ENCODE measurements around the gene SMG6. TPM values are rescaled to one million over a fixed set of nuclear protein-coding genes. Genes with fewer than 3 reads are reported as not detected.

The SMG6 gene
- total RNA-seq, 1 donor from 2014 or later, result 39.7 TPM

- Histone ChIP-seq H3K9ac (ENCODE audit: low read length) (peak overlapping the region; percentile 41), H3K4me1 (ENCODE audit: insufficient read depth, low read length) (peaks cover 22% of the 10 kb centered on the region), H2AFZ (ENCODE audit: low read depth, low read length) (no peak overlapping the region), H4K20me1 (ENCODE audit: insufficient read depth, low read length) (no peaks in the 10 kb centered on the region), H3K4me3 (ENCODE audit: insufficient read depth, low read depth, low read length) (no peak overlapping the region), H3K27ac (ENCODE audit: low read depth, low read length) (peak overlapping the region; percentile 27), H3K79me2 (ENCODE audit: insufficient read depth, low read length) (peaks cover 39% of the 10 kb centered on the region), H3K9me3 (ENCODE audit: insufficient read depth, low read depth, low read length) (no peaks in the 10 kb centered on the region), H3K36me3 (ENCODE audit: insufficient read depth, low read length) (no peaks in the 10 kb centered on the region), H3K27me3 (ENCODE audit: insufficient read depth, low read length) (no peaks in the 10 kb centered on the region), H3K4me2 (ENCODE audit: low read length) (peak overlapping the region; percentile 27)
- TF ChIP-seq CTCF (IDR thresholded peaks at IDR 0.05; ENCODE audit: insufficient read depth, low read depth, low read length), result no peak
- no peak for TF ChIP-seq EZH2 (IDR thresholded peaks at IDR 0.05; ENCODE audit: insufficient read depth, low read length)
- Mint-ChIP-seq H3K4me1 (ENCODE audit: low read depth, unreplicated experiment) (peaks cover 22% of the 10 kb centered on the region), H3K36me3 (ENCODE audit: low read depth, unreplicated experiment) (peaks cover 13% of the 10 kb centered on the region), H3K4me3 (ENCODE audit: unreplicated experiment) (no peak overlapping the region), H3K27me3 (ENCODE audit: low read depth, unreplicated experiment) (no peaks in the 10 kb centered on the region), H3K27ac (ENCODE audit: unreplicated experiment) (no peak overlapping the region), H3K9me3 (ENCODE audit: unreplicated experiment) (peaks cover 2% of the 10 kb centered on the region)
- DNase-seq (ENCODE audit: low read depth) (no peak), FAIRE-seq (no peak)
Measured at GRCh38 chr17:2222301-2222700, 81.3 kb downstream of the SMG6 start.

- Histone ChIP-seq H3K27me3 (ENCODE audit: insufficient read depth, low read length) (no peaks in the 10 kb centered on the region), H3K4me3 (ENCODE audit: insufficient read depth, low read depth, low read length) (no peak overlapping the region), H3K9me3 (ENCODE audit: insufficient read depth, low read depth, low read length) (no peaks in the 10 kb centered on the region), H3K9ac (ENCODE audit: low read length) (no peak overlapping the region), H3K4me1 (ENCODE audit: insufficient read depth, low read length) (peaks cover 51% of the 10 kb centered on the region), H3K4me2 (ENCODE audit: low read length) (no peak overlapping the region), H3K36me3 (ENCODE audit: insufficient read depth, low read length) (no peaks in the 10 kb centered on the region), H3K27ac (ENCODE audit: low read depth, low read length) (no peak overlapping the region), H4K20me1 (ENCODE audit: insufficient read depth, low read length) (no peaks in the 10 kb centered on the region), H2AFZ (ENCODE audit: low read depth, low read length) (no peak overlapping the region), H3K79me2 (ENCODE audit: insufficient read depth, low read length) (peaks cover 30% of the 10 kb centered on the region)
- FAIRE-seq, result no peak
- TF ChIP-seq CTCF (IDR thresholded peaks at IDR 0.05; ENCODE audit: insufficient read depth, low read depth, low read length), result no peak
- no peak for TF ChIP-seq EZH2 (IDR thresholded peaks at IDR 0.05; ENCODE audit: insufficient read depth, low read length)
- no peak for DNase-seq (ENCODE audit: low read depth)
- H3K4me1 Mint-ChIP-seq (ENCODE audit: low read depth, unreplicated experiment), result peaks cover 47% of the 10 kb centered on the region
- H3K36me3 Mint-ChIP-seq (ENCODE audit: low read depth, unreplicated experiment), result peaks cover 9% of the 10 kb centered on the region
- no peak overlapping the region for H3K27ac Mint-ChIP-seq (ENCODE audit: unreplicated experiment)
- H3K27me3 Mint-ChIP-seq (ENCODE audit: low read depth, unreplicated experiment), result no peaks in the 10 kb centered on the region
- H3K4me3 Mint-ChIP-seq (ENCODE audit: unreplicated experiment), result no peak overlapping the region
- H3K9me3 Mint-ChIP-seq (ENCODE audit: unreplicated experiment), result peaks cover 1% of the 10 kb centered on the region
Measured at GRCh38 chr17:2218426-2218825, 85.2 kb downstream of the SMG6 start.

- Mint-ChIP-seq H3K36me3 (ENCODE audit: low read depth, unreplicated experiment) (peaks cover 7% of the 10 kb centered on the region), H3K4me1 (ENCODE audit: low read depth, unreplicated experiment) (peaks cover 53% of the 10 kb centered on the region), H3K27me3 (ENCODE audit: low read depth, unreplicated experiment) (no peaks in the 10 kb centered on the region), H3K9me3 (ENCODE audit: unreplicated experiment) (peaks cover 1% of the 10 kb centered on the region), H3K27ac (ENCODE audit: unreplicated experiment) (peak overlapping the region; percentile 99), H3K4me3 (ENCODE audit: unreplicated experiment) (peak overlapping the region; percentile 43)
- Histone ChIP-seq H4K20me1 (ENCODE audit: insufficient read depth, low read length) (no peaks in the 10 kb centered on the region), H2AFZ (ENCODE audit: low read depth, low read length) (no peak overlapping the region), H3K27ac (ENCODE audit: low read depth, low read length) (peak overlapping the region; percentile 98), H3K79me2 (ENCODE audit: insufficient read depth, low read length) (peaks cover 42% of the 10 kb centered on the region), H3K9me3 (ENCODE audit: insufficient read depth, low read depth, low read length) (no peaks in the 10 kb centered on the region), H3K4me1 (ENCODE audit: insufficient read depth, low read length) (peaks cover 55% of the 10 kb centered on the region), H3K4me3 (ENCODE audit: insufficient read depth, low read depth, low read length) (peak overlapping the region; percentile 57), H3K4me2 (ENCODE audit: low read length) (peak overlapping the region; percentile 83), H3K27me3 (ENCODE audit: insufficient read depth, low read length) (no peaks in the 10 kb centered on the region), H3K36me3 (ENCODE audit: insufficient read depth, low read length) (no peaks in the 10 kb centered on the region), H3K9ac (ENCODE audit: low read length) (peak overlapping the region; percentile 93)
- TF ChIP-seq CTCF (IDR thresholded peaks at IDR 0.05; ENCODE audit: insufficient read depth, low read depth, low read length), result no peak
- TF ChIP-seq EZH2 (IDR thresholded peaks at IDR 0.05; ENCODE audit: insufficient read depth, low read length), result no peak
- FAIRE-seq (no peak), DNase-seq (ENCODE audit: low read depth) (peak; percentile 99)
Measured at GRCh38 chr17:2215616-2216364, 87.8 kb downstream of the SMG6 start.

All from astrocyte (in vitro differentiated cells and primary cell).